ENCODE results near the gene TRIM40.
A peak's percentile ranks its signal among the peaks of the same experiment; 100 is the strongest.

The TRIM40 gene

DNA sequence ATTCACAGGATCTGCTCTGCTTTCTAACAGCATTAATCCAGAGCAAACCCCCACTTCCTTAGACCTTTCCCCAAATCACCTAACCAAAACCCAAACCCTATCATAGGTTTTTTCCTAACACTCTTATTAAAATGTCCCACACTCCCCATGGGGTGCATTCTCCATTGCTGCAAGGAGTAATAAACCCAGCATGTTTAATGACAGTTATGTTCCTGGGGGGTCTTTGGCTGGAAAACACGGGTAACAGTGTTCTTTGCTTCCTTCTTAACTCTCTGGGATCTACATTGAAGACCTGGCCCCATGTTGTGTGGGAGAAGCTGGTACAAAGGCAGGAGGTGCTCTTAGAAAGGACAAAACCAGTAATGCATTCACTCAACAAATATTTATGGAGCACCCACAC is 39.1 kb upstream of the TRIM40 start:
- no peak overlapping the region for H3K27ac ChIP-seq
- H3K36me3 ChIP-seq (replicated peaks), result no peaks in the 10 kb centered on the region
- TF ChIP-seq, protein P1, sequence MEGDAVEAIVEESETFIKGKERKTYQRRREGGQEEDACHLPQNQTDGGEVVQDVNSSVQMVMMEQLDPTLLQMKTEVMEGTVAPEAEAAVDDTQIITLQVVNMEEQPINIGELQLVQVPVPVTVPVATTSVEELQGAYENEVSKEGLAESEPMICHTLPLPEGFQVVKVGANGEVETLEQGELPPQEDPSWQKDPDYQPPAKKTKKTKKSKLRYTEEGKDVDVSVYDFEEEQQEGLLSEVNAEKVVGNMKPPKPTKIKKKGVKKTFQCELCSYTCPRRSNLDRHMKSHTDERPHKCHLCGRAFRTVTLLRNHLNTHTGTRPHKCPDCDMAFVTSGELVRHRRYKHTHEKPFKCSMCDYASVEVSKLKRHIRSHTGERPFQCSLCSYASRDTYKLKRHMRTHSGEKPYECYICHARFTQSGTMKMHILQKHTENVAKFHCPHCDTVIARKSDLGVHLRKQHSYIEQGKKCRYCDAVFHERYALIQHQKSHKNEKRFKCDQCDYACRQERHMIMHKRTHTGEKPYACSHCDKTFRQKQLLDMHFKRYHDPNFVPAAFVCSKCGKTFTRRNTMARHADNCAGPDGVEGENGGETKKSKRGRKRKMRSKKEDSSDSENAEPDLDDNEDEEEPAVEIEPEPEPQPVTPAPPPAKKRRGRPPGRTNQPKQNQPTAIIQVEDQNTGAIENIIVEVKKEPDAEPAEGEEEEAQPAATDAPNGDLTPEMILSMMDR (IDR thresholded peaks at IDR 0.05; ENCODE audit: low read depth, low read length, missing control alignments), result no peak
- in situ Hi-C loops (cut with HindIII; ENCODE audit: low pct_ligation_motif_present, low sequenced_read_pairs), result no loop called here
- no peak for DNase-seq
- H3K27me3 ChIP-seq (replicated peaks), result peaks cover 47% of the 10 kb centered on the region
- H3K4me3 ChIP-seq (ENCODE audit: low read depth, low read length), result no peak overlapping the region

DNA sequence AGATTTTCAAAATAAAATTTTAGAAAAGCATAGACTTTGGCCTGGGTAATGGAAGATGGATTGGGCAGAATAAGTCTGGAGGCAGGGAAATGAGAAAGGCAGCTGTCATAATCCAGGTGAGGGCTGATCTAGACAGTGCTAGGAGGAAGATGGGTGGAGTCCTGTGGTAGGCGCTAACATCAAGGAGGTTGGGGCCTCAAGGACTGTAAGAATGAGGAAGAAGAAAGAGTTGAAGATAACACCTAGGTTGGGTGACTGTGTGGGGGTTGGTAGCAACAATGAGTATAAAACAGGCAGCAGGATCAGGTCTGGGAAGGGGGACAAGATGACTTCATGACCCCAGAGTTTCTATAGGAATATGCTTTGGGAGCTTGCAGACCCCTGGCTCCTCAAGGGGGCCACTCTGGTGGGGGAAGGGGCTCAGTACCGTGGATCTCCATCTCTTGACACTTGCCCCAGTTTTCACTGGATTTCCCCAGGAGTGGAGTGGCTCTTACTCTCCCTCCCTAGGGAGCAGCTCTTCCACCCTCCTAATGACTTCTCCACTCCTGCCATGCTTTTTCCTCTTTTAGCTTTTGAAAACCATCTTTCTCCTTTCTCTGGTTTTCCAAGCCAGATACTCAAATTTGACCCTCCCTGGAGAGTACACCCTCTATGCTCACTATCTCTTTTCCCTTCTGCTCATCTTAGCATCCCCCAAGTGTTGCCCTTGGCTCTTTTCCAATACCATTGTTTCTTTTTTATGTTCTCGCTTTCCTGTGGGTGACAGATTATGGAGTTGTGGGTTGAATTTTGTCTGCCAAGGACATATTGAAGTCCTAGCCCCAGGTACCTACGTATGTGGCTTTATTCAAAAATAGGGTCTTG is 37.8 kb upstream of the TRIM40 start:
- H3K27me3 ChIP-seq (replicated peaks), result peaks cover 47% of the 10 kb centered on the region
- no peaks in the 10 kb centered on the region for H3K36me3 ChIP-seq (replicated peaks)
- H3K27ac ChIP-seq, result no peak overlapping the region
- H3K4me3 ChIP-seq (ENCODE audit: low read depth, low read length), result no peak overlapping the region
- no peak for DNase-seq
- TF ChIP-seq, protein P1 (IDR thresholded peaks at IDR 0.05; ENCODE audit: low read depth, low read length, missing control alignments), result no peak
- in situ Hi-C loops (cut with HindIII; ENCODE audit: low pct_ligation_motif_present, low sequenced_read_pairs), result no loop called here

DNA sequence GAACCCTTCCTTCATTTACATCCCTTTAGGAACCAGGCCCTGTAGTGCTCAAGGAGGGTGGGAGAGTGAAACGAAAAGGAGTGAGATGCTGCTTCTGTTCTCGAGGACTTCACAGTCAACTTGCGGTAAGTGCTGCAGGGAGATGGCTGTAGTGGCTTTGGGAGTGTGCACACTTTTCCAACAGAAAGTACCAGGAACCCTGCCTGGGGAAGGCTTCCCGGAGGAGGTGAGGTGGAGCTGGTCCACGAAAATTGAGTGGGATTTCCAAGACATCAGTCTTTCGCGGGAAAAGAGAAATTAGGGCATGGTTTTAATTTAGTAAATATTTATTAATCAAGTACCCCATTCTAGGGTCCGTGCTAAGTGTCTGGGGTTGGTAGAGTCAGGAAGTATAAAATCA is 35.8 kb upstream of the TRIM40 start:
- TF ChIP-seq, protein P1 (IDR thresholded peaks at IDR 0.05; ENCODE audit: low read depth, low read length, missing control alignments), result no peak
- Histone ChIP-seq H3K27me3 (replicated peaks) (peaks cover 55% of the 10 kb centered on the region), H3K27ac (no peak overlapping the region), H3K36me3 (replicated peaks) (no peaks in the 10 kb centered on the region), H3K4me3 (ENCODE audit: low read depth, low read length) (no peak overlapping the region)
- DNase-seq, result no peak
- in situ Hi-C loops (cut with HindIII; ENCODE audit: low pct_ligation_motif_present, low sequenced_read_pairs), result no loop called here

DNA sequence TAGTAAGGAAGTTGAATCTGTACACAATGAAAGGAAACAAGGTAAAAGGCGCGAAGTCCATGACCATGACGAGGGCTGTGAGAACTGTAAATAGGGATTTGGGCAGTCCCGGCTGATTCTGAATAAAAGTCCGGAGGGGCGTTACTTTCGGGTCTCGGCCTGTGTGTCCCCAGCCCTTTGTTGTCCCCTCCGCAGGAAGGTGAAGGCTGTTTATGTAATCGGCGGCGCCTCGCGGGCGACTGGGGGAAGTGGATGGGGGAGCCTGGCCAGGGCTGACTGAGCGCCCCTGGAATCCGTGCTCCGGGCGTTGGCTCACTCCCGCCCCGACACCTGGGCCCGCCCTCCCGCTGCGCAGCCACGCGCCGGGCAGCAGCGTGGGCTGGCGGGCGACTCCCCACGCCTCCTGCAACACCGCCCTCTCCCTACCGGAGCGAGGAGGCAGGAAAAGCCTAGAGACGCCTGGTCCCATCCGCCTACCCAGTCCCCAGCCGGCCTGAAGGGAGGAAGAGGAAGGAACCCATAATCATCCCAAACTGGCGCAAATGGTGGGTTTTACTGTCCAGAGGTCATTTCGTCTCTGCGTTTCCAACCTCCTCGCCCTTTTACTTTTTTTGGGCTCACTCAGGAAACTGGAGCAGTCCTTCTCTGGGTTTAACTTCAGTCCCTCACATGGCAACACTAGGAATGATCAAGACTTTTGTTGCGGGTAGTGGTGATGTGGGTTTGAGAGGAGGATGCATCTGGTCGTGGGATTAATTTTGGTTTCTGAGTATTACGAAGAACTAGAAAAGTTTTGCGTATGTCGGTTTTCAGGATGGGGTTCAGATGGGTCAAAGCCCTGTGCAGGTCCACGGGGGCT is 35.1 kb upstream of the TRIM40 start:
- DNase-seq, result no peak
- in situ Hi-C loops (cut with HindIII; ENCODE audit: low pct_ligation_motif_present, low sequenced_read_pairs), result no loop called here
- H3K36me3 ChIP-seq (replicated peaks), result no peaks in the 10 kb centered on the region
- TF ChIP-seq, protein P1 (IDR thresholded peaks at IDR 0.05; ENCODE audit: low read depth, low read length, missing control alignments), result no peak
- peaks cover 55% of the 10 kb centered on the region for H3K27me3 ChIP-seq (replicated peaks)
- no peak overlapping the region for H3K27ac ChIP-seq
- H3K4me3 ChIP-seq (ENCODE audit: low read depth, low read length), result no peak overlapping the region

DNA sequence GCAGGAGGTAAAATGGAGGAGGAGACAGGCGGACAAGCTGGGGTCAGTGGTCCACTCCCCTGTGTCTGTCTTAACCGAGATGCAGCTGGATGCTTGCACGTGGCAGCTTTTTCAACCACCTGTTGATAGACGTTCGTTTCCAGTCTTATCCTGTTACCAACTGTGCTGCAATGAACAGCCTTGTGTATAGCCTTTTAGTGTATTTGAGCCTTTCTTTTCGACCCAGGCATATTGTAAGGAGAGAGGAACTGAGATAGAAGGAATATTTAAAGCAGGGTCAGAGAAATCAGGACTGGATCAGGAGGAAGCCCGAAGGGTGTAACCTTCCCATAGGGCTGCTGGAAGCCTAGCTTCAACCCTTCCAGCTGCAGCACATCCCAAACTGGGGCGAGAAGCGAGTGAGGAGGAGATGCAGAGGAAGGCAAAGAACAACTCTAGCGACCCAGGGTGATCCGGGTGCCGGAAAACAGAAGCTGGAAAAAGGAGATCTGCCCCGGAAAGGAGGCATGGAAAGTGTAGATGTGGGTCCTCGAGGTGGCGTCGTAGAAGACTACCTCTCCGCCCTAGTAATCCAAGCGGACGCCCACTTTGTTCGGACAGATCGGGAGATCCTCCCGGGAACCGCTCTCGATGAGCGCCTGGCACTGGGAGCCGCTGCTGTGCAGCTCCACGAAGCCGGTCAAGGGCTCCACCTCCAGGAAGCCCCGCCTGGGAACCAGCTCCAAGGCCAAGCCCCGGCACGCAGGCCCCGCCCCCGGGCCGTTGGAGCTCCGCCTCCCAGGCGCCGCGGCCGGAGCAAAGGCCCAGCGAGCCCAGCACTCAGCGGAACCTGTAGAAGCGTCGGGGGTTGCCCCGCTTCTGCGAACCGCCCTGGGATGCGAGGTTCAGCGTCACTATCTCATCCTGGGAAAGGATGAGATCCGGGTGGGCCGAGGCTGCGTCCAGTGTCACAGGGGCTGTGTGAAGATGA is 34.2 kb upstream of the TRIM40 start:
- TF ChIP-seq, protein P1 (IDR thresholded peaks at IDR 0.05; ENCODE audit: low read depth, low read length, missing control alignments), result no peak
- peak overlapping the region; percentile 48 for H3K4me3 ChIP-seq (ENCODE audit: low read depth, low read length)
- peak; percentile 67 for DNase-seq
- H3K27me3 ChIP-seq (replicated peaks), result peaks cover 50% of the 10 kb centered on the region
- no peaks in the 10 kb centered on the region for H3K36me3 ChIP-seq (replicated peaks)
- H3K27ac ChIP-seq, result no peak overlapping the region
- in situ Hi-C loops (cut with HindIII; ENCODE audit: low pct_ligation_motif_present, low sequenced_read_pairs), result no loop called here
